ENCODE measurements around the gene SPINK13. TPM values are rescaled to one million over a fixed set of nuclear protein-coding genes. Genes with fewer than 3 reads are reported as not detected.

The SPINK13 gene
- total and polyA plus RNA-seq, 2 of the 13 experiments (the other 11 are each of a cell fraction or from before 2014, with no cell fraction given), result not detected

- BruUV-seq (replicated peaks), result no TSS peak
- H3K9me3 ChIP-seq (ENCODE audit: low read length), result no peaks in the 10 kb centered on the region
- no peak for TF ChIP-seq MIER2 (CRISPR knock-in tag; IDR thresholded peaks at IDR 0.05)
- peak; percentile 19; the same call in 1 of the 2 replicates for TF ChIP-seq SMC3 (IDR thresholded peaks at IDR 0.05; ENCODE audit: low read length)
- TF ChIP-seq CREBL2 (CRISPR knock-in tag; IDR thresholded peaks at IDR 0.05; ENCODE audit: borderline replicate concordance), result no peak
- 0 out of 2 replicates have a peak, but pooled peaks have one; percentile 17 for TF ChIP-seq RAD21 (CRISPR knock-in tag; IDR thresholded peaks at IDR 0.05)
- TF ChIP-seq CTCF (CRISPR knock-in tag; IDR thresholded peaks at IDR 0.05), result peak; percentile 58
- no peak for TF ChIP-seq RARA (CRISPR knock-in tag; IDR thresholded peaks at IDR 0.05)
- TF ChIP-seq STAG1 (CRISPR knock-in tag; IDR thresholded peaks at IDR 0.05), result peak; percentile 57
- peak; percentile 43; the same call in 1 of the 2 replicates for TF ChIP-seq ZNF652 (CRISPR knock-in tag; IDR thresholded peaks at IDR 0.05; ENCODE audit: borderline replicate concordance, low read depth)
- TF ChIP-seq ZHX2 (IDR thresholded peaks at IDR 0.05; ENCODE audit: low read depth), result no peak
- TF ChIP-seq ZHX2 (CRISPR knock-in tag; IDR thresholded peaks at IDR 0.05; ENCODE audit: borderline replicate concordance), result no peak
- no peak for TF ChIP-seq KLF15 (CRISPR knock-in tag; IDR thresholded peaks at IDR 0.05; ENCODE audit: borderline replicate concordance)
- no peak for TF ChIP-seq HDAC6 (IDR thresholded peaks at IDR 0.05; ENCODE audit: low read depth, low read length)
- ChIA-PET CTCF (ENCODE audit: low intra/inter-chr PET ratio, low total read pairs) (interaction anchor here (1.1 to 1.9 kb wide), 2 partner anchors 84 to 441 kb away, joined by 6 to 8 read pairs; no protein-coding TSS in a partner anchor), POLR2A (no interaction called here)
- no peak overlapping the region for H3K4me2 ChIP-seq (ENCODE audit: low read depth, low read length)
- no peaks in the 10 kb centered on the region for H4K20me1 ChIP-seq (ENCODE audit: insufficient read depth, low read length)
- H3K79me2 ChIP-seq (ENCODE audit: insufficient read depth, low read length), result no peaks in the 10 kb centered on the region
- H3K9ac ChIP-seq (ENCODE audit: insufficient read depth, low read depth, low read length), result no peak overlapping the region
- no peak overlapping the region for H2AFZ ChIP-seq (ENCODE audit: low read length)
- intact Hi-C loops (cut with micrococcal nuclease; ENCODE audit: unreplicated experiment), result loop anchor here (1.0 to 2.0 kb wide), 2 partner anchors 84 to 440 kb away; no protein-coding TSS in a partner anchor
- DNase-seq (ENCODE audit: low spot score) (peak; percentile 21), FAIRE-seq (no peak), ATAC-seq (peak; percentile 74)
- H3K36me3 ChIP-seq (replicated peaks in 1 of 2; ENCODE audit: control insufficient read depth in 1 of 2, insufficient read depth in 2 of 2, low read length in 2 of 2), result no peaks in the 10 kb centered on the region
- no peak overlapping the region for H3K27ac ChIP-seq (ENCODE audit: extremely low read length, insufficient read depth, low read length)
- no peaks in the 10 kb centered on the region for H3K4me1 ChIP-seq (ENCODE audit: insufficient read depth, low read length)
- no peaks in the 10 kb centered on the region for H3K27me3 ChIP-seq (ENCODE audit: control insufficient read depth in 1 of 2, insufficient read depth in 2 of 2, low read length in 2 of 2)
- no peak overlapping the region for H3K4me3 ChIP-seq (replicated peaks in 1 of 3; ENCODE audit: insufficient read depth in 1 of 3, low read depth in 2 of 3, low read length in 3 of 3)
- 25% methylated on average over 6 of the region's 6 CpGs for WGBS (ENCODE audit: low lambda C conversion rate)
- in situ Hi-C loops (cut with HindIII; ENCODE audit: extremely low pct_ligation_motif_present, low pct_unique_long_range_greater_than_20kb), result no loop called here
Observed at GRCh38 chr5:148290271-148291195, 21.9 kb downstream of the SPINK13 start.

Data from HepG2 (cell line).